ENCODE results near the gene NIM1K. TPM values are rescaled to one million over a fixed set of nuclear protein-coding genes. Genes with fewer than 3 reads are reported as not detected.

Gene NIM1K
- total and polyA plus RNA-seq, 2 donors (not counting 1 experiment from before 2014, with no cell fraction given): 0.13 to 0.32 TPM

GRCh38 chr5:43216941-43217340, 24.9 kb downstream of the NIM1K start:
- intact Hi-C loops (cut with micrococcal nuclease): no loop called here
- Histone ChIP-seq H4K20me1 (ENCODE audit: control insufficient read depth, insufficient read depth, low read length, poor library complexity, severe bottlenecking) (no peaks in the 10 kb centered on the region), H3K4me2 (replicated peaks; ENCODE audit: low read depth, low read length, poor library complexity, severe bottlenecking) (no peak overlapping the region), H3K9me3 (ENCODE audit: control extremely low read depth in 1 of 3, control insufficient read depth in 2 of 3, insufficient read depth in 1 of 3, low read length in 2 of 3) (no peaks in the 10 kb centered on the region), H3K9ac (ENCODE audit: low read length) (no peak overlapping the region), H3K4me1 (ENCODE audit: control insufficient read depth in 2 of 2, insufficient read depth in 2 of 2, low read length in 2 of 2) (no peaks in the 10 kb centered on the region), H3K27me3 (replicated peaks in 1 of 4; ENCODE audit: control extremely low read depth in 1 of 4, control insufficient read depth in 3 of 4, insufficient read depth in 4 of 4, low read length in 3 of 4) (no peaks in the 10 kb centered on the region), H3K27ac (ENCODE audit: low read length in 2 of 2) (no peak overlapping the region), H3K4me3 (ENCODE audit: control extremely low read depth in 1 of 5, extremely low read depth in 1 of 5, insufficient read depth in 1 of 5, low read depth in 2 of 5, low read length in 4 of 5) (no peak overlapping the region), H2AFZ (ENCODE audit: insufficient read depth, low read depth, low read length, poor library complexity, severe bottlenecking) (no peak overlapping the region), H3K79me2 (ENCODE audit: control insufficient read depth, insufficient read depth, low read length) (no peaks in the 10 kb centered on the region), H3K36me3 (replicated peaks in 1 of 2; ENCODE audit: control extremely low read depth in 1 of 2, control insufficient read depth in 1 of 2, extremely low read depth in 1 of 2, insufficient read depth in 2 of 2, low read length in 1 of 2) (no peaks in the 10 kb centered on the region)
- Mint-ChIP-seq H3K27me3 (peaks cover 16% of the 10 kb centered on the region), H3K27ac (no peak overlapping the region), H3K9me3 (ENCODE audit: insufficient read depth) (no peaks in the 10 kb centered on the region), H3K4me1 (no peaks in the 10 kb centered on the region), H3K4me3 (no peak overlapping the region)
- ATAC-seq (ENCODE audit: low read depth): no peak
- TF ChIP-seq, protein P1, sequence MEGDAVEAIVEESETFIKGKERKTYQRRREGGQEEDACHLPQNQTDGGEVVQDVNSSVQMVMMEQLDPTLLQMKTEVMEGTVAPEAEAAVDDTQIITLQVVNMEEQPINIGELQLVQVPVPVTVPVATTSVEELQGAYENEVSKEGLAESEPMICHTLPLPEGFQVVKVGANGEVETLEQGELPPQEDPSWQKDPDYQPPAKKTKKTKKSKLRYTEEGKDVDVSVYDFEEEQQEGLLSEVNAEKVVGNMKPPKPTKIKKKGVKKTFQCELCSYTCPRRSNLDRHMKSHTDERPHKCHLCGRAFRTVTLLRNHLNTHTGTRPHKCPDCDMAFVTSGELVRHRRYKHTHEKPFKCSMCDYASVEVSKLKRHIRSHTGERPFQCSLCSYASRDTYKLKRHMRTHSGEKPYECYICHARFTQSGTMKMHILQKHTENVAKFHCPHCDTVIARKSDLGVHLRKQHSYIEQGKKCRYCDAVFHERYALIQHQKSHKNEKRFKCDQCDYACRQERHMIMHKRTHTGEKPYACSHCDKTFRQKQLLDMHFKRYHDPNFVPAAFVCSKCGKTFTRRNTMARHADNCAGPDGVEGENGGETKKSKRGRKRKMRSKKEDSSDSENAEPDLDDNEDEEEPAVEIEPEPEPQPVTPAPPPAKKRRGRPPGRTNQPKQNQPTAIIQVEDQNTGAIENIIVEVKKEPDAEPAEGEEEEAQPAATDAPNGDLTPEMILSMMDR (IDR thresholded peaks at IDR 0.05): no peak
- TF ChIP-seq EZH2 (IDR thresholded peaks at IDR 0.05; ENCODE audit: borderline replicate concordance, insufficient read depth, low read depth, low read length, poor library complexity, severe bottlenecking): no peak
- WGBS (ENCODE audit: insufficient coverage): no CpG with 5 or more reads among the region's 2 CpGs
- POLR2A ChIA-PET: no interaction called here
- DNase-seq: no peak
- CTCF ChIA-PET: no interaction called here

DNA sequence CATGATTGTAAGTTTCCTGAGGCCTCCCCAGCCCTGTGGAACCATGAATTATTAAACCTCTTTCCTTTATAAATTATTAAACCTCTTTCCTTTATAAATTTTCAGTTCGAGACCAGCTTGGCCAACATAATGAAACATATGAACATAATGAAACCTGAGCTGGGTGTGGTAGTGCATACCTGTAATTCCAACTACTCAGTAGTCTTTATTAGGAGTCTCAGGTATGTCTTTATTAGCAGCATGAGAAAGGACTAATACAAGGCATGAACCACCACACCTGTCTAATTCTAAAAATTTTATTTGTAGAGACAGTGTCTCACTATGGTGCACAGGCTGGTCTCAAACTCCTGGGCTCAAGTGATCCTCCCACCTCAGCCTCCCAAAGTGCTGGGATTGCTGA, 27.1 kb downstream of the NIM1K start:
- H3K4me3 Mint-ChIP-seq: no peak overlapping the region
- H3K4me3 ChIP-seq (ENCODE audit: control extremely low read depth in 1 of 5, extremely low read depth in 1 of 5, insufficient read depth in 1 of 5, low read depth in 2 of 5, low read length in 4 of 5): no peak overlapping the region
- CTCF ChIA-PET: no interaction called here
- no peak for DNase-seq
- H3K27ac ChIP-seq (ENCODE audit: low read length in 2 of 2): no peak overlapping the region
- TF ChIP-seq, protein P1 (IDR thresholded peaks at IDR 0.05): no peak
- TF ChIP-seq EZH2 (IDR thresholded peaks at IDR 0.05; ENCODE audit: borderline replicate concordance, insufficient read depth, low read depth, low read length, poor library complexity, severe bottlenecking): no peak
- no peak overlapping the region for H3K4me2 ChIP-seq (replicated peaks; ENCODE audit: low read depth, low read length, poor library complexity, severe bottlenecking)
- no peaks in the 10 kb centered on the region for H4K20me1 ChIP-seq (ENCODE audit: control insufficient read depth, insufficient read depth, low read length, poor library complexity, severe bottlenecking)
- no peak for ATAC-seq (ENCODE audit: low read depth)
- no peaks in the 10 kb centered on the region for H3K9me3 Mint-ChIP-seq (ENCODE audit: insufficient read depth)
- peaks cover 14% of the 10 kb centered on the region for H3K27me3 Mint-ChIP-seq
- H3K4me1 ChIP-seq (ENCODE audit: control insufficient read depth in 2 of 2, insufficient read depth in 2 of 2, low read length in 2 of 2): no peaks in the 10 kb centered on the region
- no CpG with 5 or more reads among the region's 1 CpG for WGBS (ENCODE audit: insufficient coverage)
- H2AFZ ChIP-seq (ENCODE audit: insufficient read depth, low read depth, low read length, poor library complexity, severe bottlenecking): no peak overlapping the region
- no peaks in the 10 kb centered on the region for H3K4me1 Mint-ChIP-seq
- no peaks in the 10 kb centered on the region for H3K36me3 ChIP-seq (replicated peaks in 1 of 2; ENCODE audit: control extremely low read depth in 1 of 2, control insufficient read depth in 1 of 2, extremely low read depth in 1 of 2, insufficient read depth in 2 of 2, low read length in 1 of 2)
- H3K9ac ChIP-seq (ENCODE audit: low read length): no peak overlapping the region
- intact Hi-C loops (cut with micrococcal nuclease): no loop called here
- no peaks in the 10 kb centered on the region for H3K27me3 ChIP-seq (replicated peaks in 1 of 4; ENCODE audit: control extremely low read depth in 1 of 4, control insufficient read depth in 3 of 4, insufficient read depth in 4 of 4, low read length in 3 of 4)
- no peaks in the 10 kb centered on the region for H3K79me2 ChIP-seq (ENCODE audit: control insufficient read depth, insufficient read depth, low read length)
- no peaks in the 10 kb centered on the region for H3K9me3 ChIP-seq (ENCODE audit: control extremely low read depth in 1 of 3, control insufficient read depth in 2 of 3, insufficient read depth in 1 of 3, low read length in 2 of 3)
- H3K27ac Mint-ChIP-seq: no peak overlapping the region
- POLR2A ChIA-PET: no interaction called here
